Natural killer cell (primary cell): ENCODE data around the gene PROM2. TPM values are rescaled to one million over a fixed set of nuclear protein-coding genes. Genes with fewer than 3 reads are reported as not detected.
"Not testable (repeated sequence)": the region's sequence is repeated elsewhere in the genome, so short reads cannot be mapped to it uniquely, and the experiment has no call there.

ENCODE experiments used
- ATAC-seq, 3 donors: fragments of 150-1000 bp in 2 of 3; fragments of 200-7000 bp in 1 of 3; cut with Tn5 transposase; 1 replicate in 1 of 3; 2 replicates in 2 of 3; pipeline ENCODE4 v1.10.0; 2021; ENCODE audit warnings: mild to moderate bottlenecking in 2 of 3, moderate library complexity in 2 of 3
- DNase-seq, 2 donors: peaks; one replicate each; pipeline versions ENCODE4 v3.0.0 to v3.0.0-alpha.2; 2013 to 2021; ENCODE audit warnings: mixed read lengths in 1 of 2
- H3K27ac ChIP-seq: one replicate; pipeline ENCODE4 v1.5.1; 2013; ENCODE audit warnings: mild to moderate bottlenecking, low read length
- H3K27me3 ChIP-seq: one replicate; pipeline ENCODE4 v1.6.1; 2013; ENCODE audit warnings: low read length; ENCODE audit not compliant: control insufficient read depth, insufficient read depth
- H3K36me3 ChIP-seq: one replicate; pipeline ENCODE4 v1.6.1; 2013; ENCODE audit warnings: low read length; ENCODE audit not compliant: control insufficient read depth, insufficient read depth
- H3K4me1 ChIP-seq: one replicate; pipeline ENCODE4 v1.6.1; 2013; ENCODE audit warnings: low read length; ENCODE audit not compliant: control insufficient read depth, insufficient read depth
- H3K4me3 ChIP-seq: one replicate; pipeline ENCODE4 v1.5.1; 2013; ENCODE audit warnings: low read length
- H3K9me3 ChIP-seq: one replicate; pipeline ENCODE4 v1.6.1; 2013; ENCODE audit warnings: low read length; ENCODE audit not compliant: control insufficient read depth, insufficient read depth
- H3K27ac Mint-ChIP-seq, 2 donors: one replicate each; pipeline ENCODE4 v1.8.0; 2022; ENCODE audit warnings: mild to moderate bottlenecking in 2 of 2, mixed read lengths in 2 of 2, moderate library complexity in 1 of 2
- H3K27me3 Mint-ChIP-seq, 2 donors: one replicate each; pipeline ENCODE4 v1.8.0; 2022; ENCODE audit warnings: low read depth in 2 of 2, mixed read lengths in 2 of 2
- H3K36me3 Mint-ChIP-seq: one replicate; pipeline ENCODE4 v1.8.0; 2022; ENCODE audit warnings: mixed read lengths
- H3K4me1 Mint-ChIP-seq, 2 donors: one replicate each; pipeline ENCODE4 v1.8.0; 2022; ENCODE audit warnings: mixed read lengths in 2 of 2
- H3K4me3 Mint-ChIP-seq: one replicate; pipeline ENCODE4 v1.8.0; 2022; ENCODE audit warnings: mild to moderate bottlenecking, moderate library complexity, mixed read lengths
- H3K9me3 Mint-ChIP-seq, 2 donors: one replicate each; pipeline ENCODE4 v1.8.0; 2022; ENCODE audit warnings: mixed read lengths in 2 of 2
- CTCF ChIP-seq: fragments of 200-600 bp; IDR thresholded peaks from one replicate; pipeline ENCODE4 v1.8.0; 2022; ENCODE audit warnings: antibody characterized with exemption
- WGBS: methylation state at CpG from one replicate; pipeline ENCODE4 v1.1.7; 2013; ENCODE audit warnings: missing lambda C conversion rate; ENCODE audit not compliant: insufficient coverage; 5-methylcytosine and 5-hydroxymethylcytosine counted together
- intact Hi-C: fragments of 100-400 bp; cut with micrococcal nuclease; formaldehyde crosslinking; loops from one replicate; pipeline ENCODE4 v1.14.2; 2022
- total RNA-seq, 4 donors: library from RNA; stranded (reverse); fragments of 120-200 nt in 1 of 4; gene quantifications; one replicate each; pipeline versions ENCODE4 v1.2.3 to v1.2.4, GENCODE V29; 2013 to 2022

Gene PROM2
- total RNA-seq, 3 donors from 2014 or later (not counting 1 experiment from before 2014, with no cell fraction given) = 0.64 to 1.1 (median 0.70) TPM

DNA sequence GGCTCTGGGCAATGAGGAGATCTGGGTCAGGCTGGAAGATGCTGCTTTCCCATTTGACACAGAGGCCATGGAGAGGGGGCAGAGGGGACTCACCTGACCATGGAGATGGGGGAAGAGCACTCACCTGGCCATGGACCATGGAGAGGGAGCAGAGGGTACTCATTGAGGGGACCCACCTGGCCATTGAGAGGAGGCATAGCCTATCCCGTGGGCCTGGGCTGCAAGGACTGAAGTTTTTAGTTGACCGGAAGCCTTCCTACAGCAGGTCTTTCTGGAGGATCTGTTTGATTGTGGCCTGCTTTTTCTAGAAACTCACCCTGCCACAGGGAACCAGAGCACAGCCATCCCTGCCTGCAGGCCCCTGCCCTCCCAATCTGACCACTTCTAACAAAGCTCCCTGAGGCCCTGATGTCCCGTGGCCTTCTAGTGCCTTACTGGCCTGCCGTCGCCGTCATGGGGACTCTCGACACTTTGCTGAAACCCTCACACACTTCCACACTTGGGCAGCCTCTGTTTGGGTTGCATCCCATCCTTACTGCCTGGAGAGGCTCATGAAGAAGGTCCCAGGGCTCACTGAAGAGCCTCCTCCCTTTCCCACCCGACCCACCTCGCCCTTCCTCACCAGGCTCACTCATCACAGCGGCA is 5.1 kb upstream of the PROM2 start:
- Histone ChIP-seq H3K27me3 (no peaks in the 10 kb centered on the region), H3K4me1 (no peaks in the 10 kb centered on the region), H3K27ac (no peak overlapping the region), H3K9me3 (no peaks in the 10 kb centered on the region), H3K36me3 (no peaks in the 10 kb centered on the region), H3K4me3 (no peak overlapping the region)
- no peak overlapping the region for H3K27ac Mint-ChIP-seq
- intact Hi-C loops = no loop called here
- TF ChIP-seq CTCF = no peak
- no peak overlapping the region for H3K4me3 Mint-ChIP-seq
- WGBS = 97% methylated on average over 9 of the region's 10 CpGs
- no peak for ATAC-seq
- H3K36me3 Mint-ChIP-seq = no peaks in the 10 kb centered on the region
- H3K27me3 Mint-ChIP-seq = peaks cover 0 to 3% of the 10 kb centered on the region in 2 donors
- H3K4me1 Mint-ChIP-seq = no peaks in the 10 kb centered on the region
- H3K9me3 Mint-ChIP-seq = no peaks in the 10 kb centered on the region
- DNase-seq = peak in 1 of 2 donors; percentile 9

GRCh38 chr2:95269745-95270144 is 4.5 kb upstream of the PROM2 start:
- H3K4me3 Mint-ChIP-seq, H3K27ac ChIP-seq, H3K9me3 ChIP-seq, H3K4me1 Mint-ChIP-seq, DNase-seq, ATAC-seq, H3K36me3 Mint-ChIP-seq, H3K4me1 ChIP-seq, H3K36me3 ChIP-seq, H3K27ac Mint-ChIP-seq, H3K27me3 ChIP-seq, H3K27me3 Mint-ChIP-seq, H3K4me3 ChIP-seq, intact Hi-C loops, H3K9me3 Mint-ChIP-seq: not testable (repeated sequence)
- WGBS = 96% methylated on average over 5 of the region's 5 CpGs

DNA sequence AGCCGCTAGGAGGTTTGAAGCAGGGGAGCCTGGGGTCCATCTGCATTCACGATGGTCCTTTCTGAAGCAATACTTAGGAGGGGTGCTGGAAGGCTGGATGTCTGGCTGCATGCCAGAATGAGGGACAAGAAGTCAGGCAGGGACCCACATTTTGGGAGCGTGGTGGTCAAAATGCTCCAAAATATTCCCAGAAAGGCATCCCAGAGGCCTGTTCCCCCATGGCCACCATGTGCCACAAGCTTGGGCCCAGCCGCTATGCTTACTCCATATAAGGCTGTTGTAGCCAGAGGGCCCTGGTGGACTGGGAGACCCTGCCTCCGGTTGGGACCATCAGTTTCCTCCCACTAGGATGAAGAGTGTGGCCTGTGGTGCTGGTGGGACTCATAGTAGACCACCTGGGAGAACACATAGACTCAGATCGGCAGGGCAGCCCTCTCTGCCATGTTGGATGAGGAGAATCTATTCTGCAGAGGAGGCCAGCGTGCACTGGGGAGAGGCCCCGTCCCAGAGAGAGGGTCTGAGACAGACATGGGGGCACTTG is 3.6 kb upstream of the PROM2 start:
- Histone ChIP-seq H3K27ac (no peak overlapping the region), H3K9me3 (no peaks in the 10 kb centered on the region), H3K27me3 (no peaks in the 10 kb centered on the region), H3K36me3 (no peaks in the 10 kb centered on the region), H3K4me3 (no peak overlapping the region), H3K4me1 (no peaks in the 10 kb centered on the region)
- Mint-ChIP-seq H3K4me3 (no peak overlapping the region), H3K27me3 (no peaks in the 10 kb centered on the region), H3K9me3 (no peaks in the 10 kb centered on the region), H3K27ac (no peak overlapping the region), H3K4me1 (no peaks in the 10 kb centered on the region), H3K36me3 (no peaks in the 10 kb centered on the region)
- DNase-seq = peak in 1 of 2 donors; percentile 10
- ATAC-seq = no peak
- intact Hi-C loops = no loop called here
- TF ChIP-seq CTCF = no peak
- WGBS = 87% methylated on average over 8 of the region's 8 CpGs

GRCh38 chr2:95271381-95271971 is 2.8 kb upstream of the PROM2 start:
- DNase-seq = peak in 1 of 2 donors; percentile 7
- H3K36me3 ChIP-seq = no peaks in the 10 kb centered on the region
- intact Hi-C loops = no loop called here
- 81% methylated on average over 6 of the region's 6 CpGs for WGBS
- no peaks in the 10 kb centered on the region for H3K27me3 ChIP-seq
- TF ChIP-seq CTCF = no peak
- H3K9me3 Mint-ChIP-seq = no peaks in the 10 kb centered on the region
- H3K27ac Mint-ChIP-seq = no peak overlapping the region
- no peak overlapping the region for H3K4me3 ChIP-seq
- no peaks in the 10 kb centered on the region for H3K36me3 Mint-ChIP-seq
- ATAC-seq = no peak
- no peak overlapping the region for H3K4me3 Mint-ChIP-seq
- H3K27me3 Mint-ChIP-seq = no peaks in the 10 kb centered on the region
- no peaks in the 10 kb centered on the region for H3K4me1 Mint-ChIP-seq
- H3K27ac ChIP-seq = no peak overlapping the region
- no peaks in the 10 kb centered on the region for H3K9me3 ChIP-seq
- no peaks in the 10 kb centered on the region for H3K4me1 ChIP-seq
